OCI-LY7 (cell line): ENCODE data around the gene UGT2B15.

Experiments used
- EZH2phosphoT487 ChIP-seq: fragments of 200-600 bp; sonication (generic); IDR thresholded peaks from 2 replicates; pipeline ENCODE4 v1.6.1; 2018; ENCODE audit warnings: low read depth, borderline replicate concordance, mild to moderate bottlenecking, mixed run types, antibody characterized with exemption, low read length, moderate library complexity, mixed read lengths
- TF ChIP-seq, protein P1 (sequence below): fragments of 200-600 bp; sonication (generic); conservative IDR thresholded peaks from 2 replicates; pipeline ENCODE4 v1.5.1; 2014; ENCODE audit warnings: mild to moderate bottlenecking, antibody characterized with exemption, low read length, moderate library complexity, mixed read lengths

- TF ChIP-seq, protein P1, sequence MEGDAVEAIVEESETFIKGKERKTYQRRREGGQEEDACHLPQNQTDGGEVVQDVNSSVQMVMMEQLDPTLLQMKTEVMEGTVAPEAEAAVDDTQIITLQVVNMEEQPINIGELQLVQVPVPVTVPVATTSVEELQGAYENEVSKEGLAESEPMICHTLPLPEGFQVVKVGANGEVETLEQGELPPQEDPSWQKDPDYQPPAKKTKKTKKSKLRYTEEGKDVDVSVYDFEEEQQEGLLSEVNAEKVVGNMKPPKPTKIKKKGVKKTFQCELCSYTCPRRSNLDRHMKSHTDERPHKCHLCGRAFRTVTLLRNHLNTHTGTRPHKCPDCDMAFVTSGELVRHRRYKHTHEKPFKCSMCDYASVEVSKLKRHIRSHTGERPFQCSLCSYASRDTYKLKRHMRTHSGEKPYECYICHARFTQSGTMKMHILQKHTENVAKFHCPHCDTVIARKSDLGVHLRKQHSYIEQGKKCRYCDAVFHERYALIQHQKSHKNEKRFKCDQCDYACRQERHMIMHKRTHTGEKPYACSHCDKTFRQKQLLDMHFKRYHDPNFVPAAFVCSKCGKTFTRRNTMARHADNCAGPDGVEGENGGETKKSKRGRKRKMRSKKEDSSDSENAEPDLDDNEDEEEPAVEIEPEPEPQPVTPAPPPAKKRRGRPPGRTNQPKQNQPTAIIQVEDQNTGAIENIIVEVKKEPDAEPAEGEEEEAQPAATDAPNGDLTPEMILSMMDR = no peak
- no peak for TF ChIP-seq EZH2phosphoT487
Measured at GRCh38 chr4:68613752-68614151, 56.7 kb downstream of the UGT2B15 start.
